Left lung (tissue), 10 donors: ENCODE data around the gene MRM1. TPM values are rescaled to one million over a fixed set of nuclear protein-coding genes. Genes with fewer than 3 reads are reported as not detected.

Experiments
- ATAC-seq: fragments of 200-7000 bp; cut with Tn5 transposase; one replicate; pipeline ENCODE4 v1.9.1; 2020; ENCODE audit warnings: moderate library complexity
- DNase-seq, 4 donors: peaks; one replicate each; pipeline ENCODE4 v3.0.0-alpha.2; 2013 to 2020
- H3K27ac ChIP-seq, 2 donors: fragments of 200-600 bp; sonication (generic) in 1 of 2; one replicate each; pipeline versions ENCODE4 v1.5.0 to v1.8.0; 2020 to 2021
- H3K27me3 ChIP-seq, 2 donors: fragments of 200-600 bp; sonication (generic) in 1 of 2; one replicate each; pipeline versions ENCODE4 v1.5.0 to v1.8.0; 2020 to 2021
- H3K36me3 ChIP-seq, 2 donors: fragments of 200-600 bp; sonication (generic) in 1 of 2; one replicate each; pipeline versions ENCODE4 v1.5.0 to v1.8.0; 2020 to 2021
- H3K4me1 ChIP-seq, 2 donors: fragments of 200-600 bp; one replicate each; pipeline ENCODE4 v1.8.0; 2021
- H3K4me3 ChIP-seq, 2 donors: fragments of 200-600 bp; sonication (generic) in 1 of 2; one replicate each; pipeline versions ENCODE4 v1.5.0 to v1.8.0; 2020 to 2021; ENCODE audit warnings: mild to moderate bottlenecking in 1 of 2
- H3K9me3 ChIP-seq, 2 donors: fragments of 200-600 bp; sonication (generic) in 1 of 2; one replicate each; pipeline versions ENCODE4 v1.5.0 to v1.8.0; 2020 to 2021
- intact Hi-C, 2 donors: fragments of 100-400 bp; cut with DNase I; formaldehyde crosslinking; loops; one replicate each; pipeline versions ENCODE4 v1.11.2 to v1.14.2; 2022
- polyA plus RNA-seq, 6 donors: library from polyadenylated mRNA; unstranded; fragments of 120-200 nt; gene quantifications; one replicate each; pipeline ENCODE4 v1.2.1, GENCODE V29; 2013; ENCODE audit not compliant: insufficient read length in 6 of 6
- total RNA-seq, 2 donors: library from RNA; stranded (reverse); fragmentation: NEBNext Ultra II Directional; extraction: Animal tissue kit (Norgen Biotek cat#: 25700); gene quantifications; one replicate each; pipeline ENCODE4 v1.2.1, GENCODE V29; 2021
- TF ChIP-seq, protein P1 (sequence below), 2 donors: fragments of 200-600 bp; sonication (generic) in 1 of 2; IDR thresholded peaks; one replicate each; pipeline versions ENCODE4 v1.5.0 to v1.8.0; 2021; ENCODE audit warnings: antibody characterized with exemption in 2 of 2
- donor health status: DM: no; HTN: yes; CAD: no.
- donor health status: DM: no; HTN: no; CAD: no.

Gene MRM1
- total and polyA plus RNA-seq, 8 donors, result 3.1 to 6.4 (median 4.8) TPM

DNA sequence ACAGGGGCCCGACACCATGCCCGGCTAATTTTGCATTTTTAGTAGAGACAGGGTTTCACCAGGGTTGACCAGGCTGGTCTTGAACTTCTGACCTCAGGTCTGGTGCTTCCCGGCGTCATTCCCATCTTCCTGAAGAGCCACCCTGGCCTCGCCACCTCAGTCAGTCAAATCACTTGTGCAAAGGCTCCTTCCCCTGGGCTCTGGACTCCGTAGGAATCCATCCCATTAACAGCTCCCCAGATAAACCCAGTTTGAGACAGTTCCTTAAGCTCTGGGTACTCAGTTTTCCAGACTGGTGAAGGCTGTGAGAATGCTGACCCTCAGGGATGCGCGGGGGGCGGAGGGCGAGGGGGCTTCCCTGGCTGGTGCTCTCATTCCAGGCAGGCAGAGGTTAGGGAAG is 39.5 kb downstream of the MRM1 start:
- Histone ChIP-seq H3K27me3 (peaks cover 59 to 99% of the 10 kb centered on the region in 2 donors), H3K4me3 (no peak overlapping the region), H3K9me3 (no peaks in the 10 kb centered on the region), H3K4me1 (peaks cover 8 to 10% of the 10 kb centered on the region in 2 donors), H3K36me3 (no peaks in the 10 kb centered on the region), H3K27ac (no peak overlapping the region)
- DNase-seq, result no peak
- intact Hi-C loops, result no loop called here
- no peak for ATAC-seq
- TF ChIP-seq, protein P1, sequence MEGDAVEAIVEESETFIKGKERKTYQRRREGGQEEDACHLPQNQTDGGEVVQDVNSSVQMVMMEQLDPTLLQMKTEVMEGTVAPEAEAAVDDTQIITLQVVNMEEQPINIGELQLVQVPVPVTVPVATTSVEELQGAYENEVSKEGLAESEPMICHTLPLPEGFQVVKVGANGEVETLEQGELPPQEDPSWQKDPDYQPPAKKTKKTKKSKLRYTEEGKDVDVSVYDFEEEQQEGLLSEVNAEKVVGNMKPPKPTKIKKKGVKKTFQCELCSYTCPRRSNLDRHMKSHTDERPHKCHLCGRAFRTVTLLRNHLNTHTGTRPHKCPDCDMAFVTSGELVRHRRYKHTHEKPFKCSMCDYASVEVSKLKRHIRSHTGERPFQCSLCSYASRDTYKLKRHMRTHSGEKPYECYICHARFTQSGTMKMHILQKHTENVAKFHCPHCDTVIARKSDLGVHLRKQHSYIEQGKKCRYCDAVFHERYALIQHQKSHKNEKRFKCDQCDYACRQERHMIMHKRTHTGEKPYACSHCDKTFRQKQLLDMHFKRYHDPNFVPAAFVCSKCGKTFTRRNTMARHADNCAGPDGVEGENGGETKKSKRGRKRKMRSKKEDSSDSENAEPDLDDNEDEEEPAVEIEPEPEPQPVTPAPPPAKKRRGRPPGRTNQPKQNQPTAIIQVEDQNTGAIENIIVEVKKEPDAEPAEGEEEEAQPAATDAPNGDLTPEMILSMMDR (IDR thresholded peaks at IDR 0.05), result no peak

DNA sequence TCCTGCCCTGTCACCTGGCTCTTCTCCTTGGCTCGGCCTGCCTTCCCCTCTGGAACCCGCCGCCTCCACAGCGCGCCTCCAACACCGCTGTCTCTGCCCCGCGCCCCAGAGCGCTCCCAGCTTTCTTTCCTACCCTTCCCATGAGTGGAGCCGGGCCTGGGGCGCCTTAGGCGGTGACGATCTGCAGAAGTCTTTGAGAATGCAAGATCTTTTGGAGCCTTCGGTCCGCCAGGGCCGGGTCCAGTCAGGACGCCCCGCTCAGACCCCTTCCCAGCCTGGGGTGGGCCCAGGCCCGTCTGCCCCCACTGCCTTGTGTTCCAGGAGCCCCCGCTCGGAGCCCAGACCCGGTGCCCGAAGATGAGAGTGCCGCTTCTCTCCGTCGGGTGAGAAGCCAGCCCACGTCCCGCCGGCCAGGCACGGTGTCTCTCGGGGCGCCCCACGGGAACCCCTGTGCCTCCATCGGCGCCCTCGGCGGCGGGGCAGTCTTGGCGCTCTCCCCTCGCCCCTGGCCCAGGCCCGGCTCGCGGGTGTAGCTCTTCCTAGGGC is 40.0 kb downstream of the MRM1 start:
- Histone ChIP-seq H3K4me3 (peak overlapping the region in 1 of 2 donors; percentile 7), H3K27me3 (peaks cover 59 to 99% of the 10 kb centered on the region in 2 donors), H3K4me1 (peaks cover 8 to 10% of the 10 kb centered on the region in 2 donors), H3K36me3 (no peaks in the 10 kb centered on the region), H3K27ac (no peak overlapping the region), H3K9me3 (no peaks in the 10 kb centered on the region)
- ATAC-seq, result no peak
- intact Hi-C loops, result no loop called here
- TF ChIP-seq, protein P1 (IDR thresholded peaks at IDR 0.05), result no peak
- no peak for DNase-seq

DNA sequence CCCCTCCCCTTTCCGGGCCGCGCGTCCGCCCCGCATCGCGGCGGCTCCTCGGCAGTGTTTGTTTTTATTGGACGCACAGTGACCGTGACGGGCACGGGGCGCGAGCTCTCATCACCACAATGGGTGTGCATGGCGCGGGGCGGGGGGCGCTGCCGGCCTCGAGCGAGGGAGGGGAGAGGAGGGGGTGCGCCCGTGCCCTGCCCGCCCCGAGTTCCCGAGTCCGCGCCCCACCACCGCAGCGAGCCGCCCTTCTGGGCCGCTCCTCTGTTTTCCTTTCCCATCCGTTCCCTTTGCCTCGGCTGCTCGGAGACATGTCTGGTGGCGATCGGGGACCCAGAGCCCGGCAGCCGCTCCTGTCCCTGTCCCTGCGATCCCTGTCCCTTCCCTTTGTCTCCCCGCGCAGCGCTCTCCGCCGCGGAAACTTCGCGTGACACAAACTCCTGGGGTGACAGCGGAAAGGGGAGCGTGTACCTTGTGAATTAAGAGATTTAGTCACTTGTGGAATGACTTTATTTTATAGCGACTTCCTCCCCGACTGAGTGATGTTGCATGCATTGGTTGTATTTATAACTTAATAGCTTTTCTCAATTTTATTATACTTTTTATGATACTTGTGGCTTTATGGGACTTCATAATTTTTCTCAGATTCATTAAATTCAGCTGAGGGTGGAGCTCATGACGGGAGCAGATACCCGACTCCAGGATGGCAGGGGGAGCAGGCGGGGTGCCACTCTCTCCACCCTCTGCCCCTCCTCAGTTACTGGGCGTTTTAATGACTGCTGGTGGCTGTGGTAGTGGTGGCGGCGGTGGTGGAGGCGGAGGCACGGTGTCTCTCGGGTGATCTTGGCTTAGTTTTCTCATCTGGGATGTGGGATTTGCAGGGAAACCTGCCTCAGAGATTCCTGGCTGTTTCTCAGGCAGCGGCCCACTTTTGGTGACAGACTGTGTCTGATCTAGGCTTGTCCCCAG is 40.8 kb downstream of the MRM1 start:
- TF ChIP-seq, protein P1 (IDR thresholded peaks at IDR 0.05), result no peak
- Histone ChIP-seq H3K27me3 (peaks cover 59 to 100% of the 10 kb centered on the region in 2 donors), H3K4me1 (peaks cover 8 to 10% of the 10 kb centered on the region in 2 donors), H3K27ac (no peak overlapping the region), H3K36me3 (no peaks in the 10 kb centered on the region), H3K9me3 (no peaks in the 10 kb centered on the region), H3K4me3 (peak overlapping the region in 1 of 2 donors; percentile 7)
- intact Hi-C loops, result no loop called here
- DNase-seq (no peak), ATAC-seq (no peak)

DNA sequence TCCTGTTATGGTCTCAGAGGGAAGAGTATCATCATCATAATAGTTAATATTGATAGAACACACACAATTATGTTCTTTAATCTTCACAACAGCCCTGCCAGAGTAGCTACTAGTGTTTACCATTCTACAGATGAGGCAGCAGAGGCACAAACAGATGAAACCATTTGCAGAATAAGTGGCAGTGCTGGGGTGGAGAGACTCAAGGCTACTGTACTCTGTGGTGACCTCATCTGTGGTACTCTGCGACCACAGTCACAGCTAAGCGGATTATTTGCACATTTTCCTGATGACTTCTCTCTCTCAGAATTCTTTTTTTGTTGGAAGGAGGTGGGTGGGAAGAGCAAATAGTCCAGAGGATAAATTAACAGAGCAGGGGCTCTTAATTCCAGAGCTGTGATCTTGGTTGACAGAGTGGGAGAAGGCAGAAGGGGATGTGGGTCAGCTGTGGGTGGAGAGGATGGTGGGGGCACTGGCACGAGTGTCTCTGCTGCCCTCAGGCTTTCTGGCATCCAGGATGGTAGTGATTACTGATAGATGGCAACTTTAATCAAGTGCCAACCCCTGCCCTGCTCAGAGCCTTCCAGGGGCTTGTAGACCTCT is 41.8 kb downstream of the MRM1 start:
- TF ChIP-seq, protein P1 (IDR thresholded peaks at IDR 0.05), result no peak
- intact Hi-C loops, result no loop called here

DNA sequence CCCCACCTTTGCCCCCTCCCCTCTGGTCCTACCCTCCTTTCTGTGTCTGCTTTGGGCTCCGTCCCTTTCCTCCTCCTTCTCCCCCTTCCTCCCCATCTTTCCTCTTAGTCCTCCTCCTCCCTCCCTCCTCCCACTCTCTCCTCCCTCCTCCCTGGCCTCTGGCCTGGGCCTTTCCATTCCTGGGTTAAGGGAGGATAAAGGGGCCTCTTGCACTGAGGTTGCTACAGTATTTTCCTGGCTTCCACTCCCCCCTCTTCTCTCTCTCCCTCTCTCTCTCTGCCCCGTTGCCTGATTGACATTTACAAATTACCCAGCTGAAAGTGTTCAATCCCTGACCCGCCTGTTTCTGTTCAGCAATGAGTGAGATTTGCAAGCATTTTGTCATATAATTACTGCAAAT is 44.0 kb downstream of the MRM1 start:
- no peaks in the 10 kb centered on the region for H3K9me3 ChIP-seq
- intact Hi-C loops, result no loop called here
- DNase-seq (no peak), ATAC-seq (no peak)
- H3K4me1 ChIP-seq, result peaks cover 8 to 10% of the 10 kb centered on the region in 2 donors
- no peak overlapping the region for H3K4me3 ChIP-seq
- no peaks in the 10 kb centered on the region for H3K36me3 ChIP-seq
- peaks cover 40 to 96% of the 10 kb centered on the region in 2 donors for H3K27me3 ChIP-seq
- no peak overlapping the region for H3K27ac ChIP-seq
- TF ChIP-seq, protein P1 (IDR thresholded peaks at IDR 0.05), result no peak

More for the DNA sequence above, 41.8 kb downstream of the MRM1 start:
- Histone ChIP-seq H3K4me1 (peaks cover 8 to 10% of the 10 kb centered on the region in 2 donors), H3K9me3 (no peaks in the 10 kb centered on the region), H3K4me3 (no peak overlapping the region), H3K27ac (no peak overlapping the region), H3K36me3 (no peaks in the 10 kb centered on the region), H3K27me3 (peaks cover 59 to 100% of the 10 kb centered on the region in 2 donors)
- ATAC-seq, result no peak
- no peak for DNase-seq
